CD14-positive monocyte (primary cell): ENCODE measurements around the gene TRAPPC1. TPM values are rescaled to one million over a fixed set of nuclear protein-coding genes. Genes with fewer than 3 reads are reported as not detected.

Source experiments
- DNase-seq, 3 donors: peaks; one replicate each; pipeline ENCODE4 v3.0.0-alpha.2; 2011 to 2022
- H2AFZ ChIP-seq: 2 replicates; pipeline ENCODE4 v1.6.0; 2012; ENCODE audit warnings: mild to moderate bottlenecking, low read depth, low read length, inconsistent platforms; ENCODE audit not compliant: insufficient read depth, poor library complexity, severe bottlenecking
- H3K27ac ChIP-seq, 2 donors: 1 replicate in 1 of 2; 2 replicates in 1 of 2; pipeline ENCODE4 v1.5.1; 2012 to 2013; ENCODE audit warnings: low read length in 2 of 2, control low read depth in 1 of 2, inconsistent platforms in 1 of 2, low read depth in 1 of 2, mild to moderate bottlenecking in 1 of 2
- H3K27me3 ChIP-seq, 2 donors: one replicate each; pipeline versions ENCODE4 v1.6.0 to v1.6.1; 2011 to 2013; ENCODE audit warnings: low read length in 2 of 2; ENCODE audit not compliant: control insufficient read depth in 2 of 2, insufficient read depth in 2 of 2
- H3K36me3 ChIP-seq, 2 donors: replicated peaks in 1 of 2; 1 replicate in 1 of 2; 2 replicates in 1 of 2; pipeline versions ENCODE4 v1.5.1 to v1.6.1; 2012 to 2013; ENCODE audit warnings: low read length in 2 of 2, control low read depth in 1 of 2, inconsistent platforms in 1 of 2, mild to moderate bottlenecking in 1 of 2; ENCODE audit not compliant: insufficient read depth in 2 of 2, control insufficient read depth in 1 of 2
- H3K4me1 ChIP-seq, 2 donors: 1 replicate in 1 of 2; 2 replicates in 1 of 2; pipeline versions ENCODE4 v1.5.1 to v1.6.1; 2012 to 2013; ENCODE audit warnings: low read length in 2 of 2, control low read depth in 1 of 2, inconsistent platforms in 1 of 2, mild to moderate bottlenecking in 1 of 2, moderate library complexity in 1 of 2; ENCODE audit not compliant: insufficient read depth in 2 of 2, control insufficient read depth in 1 of 2
- H3K4me2 ChIP-seq: replicated peaks from 2 replicates; pipeline ENCODE3; 2012; ENCODE audit warnings: low read length, moderate library complexity, mild to moderate bottlenecking; ENCODE audit not compliant: poor library complexity, severe bottlenecking; ENCODE audit errors: extremely low read depth
- H3K4me3 ChIP-seq, 3 experiments: fragments of 200-600 bp in 1 of 3; sonication (generic) in 1 of 3; replicated peaks in 1 of 3; 1 replicate in 2 of 3; 2 replicates in 1 of 3; pipeline ENCODE4 v1.5.1; 2011 to 2013; ENCODE audit warnings: low read length in 3 of 3, mild to moderate bottlenecking in 3 of 3, control low read depth in 2 of 3, low read depth in 2 of 3, inconsistent platforms in 1 of 3, moderate library complexity in 1 of 3
- H3K79me2 ChIP-seq: 2 replicates; pipeline ENCODE4 v1.6.0; 2012; ENCODE audit warnings: mild to moderate bottlenecking, control low read depth, inconsistent platforms, low read length, moderate library complexity; ENCODE audit not compliant: insufficient read depth
- H3K9ac ChIP-seq: 2 replicates; pipeline ENCODE4 v1.6.0; 2017; ENCODE audit warnings: low read length, mild to moderate bottlenecking; ENCODE audit not compliant: insufficient read depth, poor library complexity, severe bottlenecking
- H3K9me3 ChIP-seq, 2 donors: replicated peaks in 1 of 2; 1 replicate in 1 of 2; 2 replicates in 1 of 2; pipeline versions ENCODE4 v1.5.1 to v1.6.1; 2012 to 2013; ENCODE audit warnings: low read length in 2 of 2, control low read depth in 1 of 2; ENCODE audit not compliant: control insufficient read depth in 1 of 2, insufficient read depth in 1 of 2
- H4K20me1 ChIP-seq: 2 replicates; pipeline ENCODE4 v1.6.0; 2012; ENCODE audit warnings: mild to moderate bottlenecking, low read length, control low read depth, moderate library complexity; ENCODE audit not compliant: insufficient read depth
- H3K27ac Mint-ChIP-seq, 7 donors: one replicate each; pipeline ENCODE4 v1.8.0; 2020; ENCODE audit warnings: mild to moderate bottlenecking in 7 of 7, mixed read lengths in 7 of 7, moderate library complexity in 6 of 7, inconsistent platforms in 2 of 7
- H3K27me3 Mint-ChIP-seq, 3 donors: one replicate each; pipeline ENCODE4 v1.8.0; 2021 to 2022; ENCODE audit warnings: low read depth in 3 of 3, mild to moderate bottlenecking in 3 of 3, mixed read lengths in 3 of 3, moderate library complexity in 3 of 3, inconsistent platforms in 1 of 3
- H3K36me3 Mint-ChIP-seq, 2 donors: one replicate each; pipeline ENCODE4 v1.8.0; 2020; ENCODE audit warnings: mixed read lengths in 2 of 2, inconsistent platforms in 1 of 2, mild to moderate bottlenecking in 1 of 2
- H3K4me1 Mint-ChIP-seq: one replicate; pipeline ENCODE4 v1.8.0; 2020; ENCODE audit warnings: mild to moderate bottlenecking, mixed read lengths
- H3K4me3 Mint-ChIP-seq, 2 donors: one replicate each; pipeline ENCODE4 v1.8.0; 2020; ENCODE audit warnings: mild to moderate bottlenecking in 2 of 2, mixed read lengths in 2 of 2, moderate library complexity in 1 of 2
- H3K9me3 Mint-ChIP-seq, 7 donors: one replicate each; pipeline ENCODE4 v1.8.0; 2020 to 2022; ENCODE audit warnings: mixed read lengths in 7 of 7, mild to moderate bottlenecking in 6 of 7, moderate library complexity in 6 of 7, inconsistent platforms in 2 of 7
- WGBS: methylation state at CpG from one replicate; pipeline ENCODE4 v1.1.5; 2013; ENCODE audit warnings: missing lambda C conversion rate; ENCODE audit not compliant: insufficient coverage; 5-methylcytosine and 5-hydroxymethylcytosine counted together
- intact Hi-C, 2 donors: fragments of 100-400 bp; cut with micrococcal nuclease; formaldehyde crosslinking; loops; one replicate each; pipeline versions ENCODE4 v1.15.0 to v1.15.1; 2023
- polyA plus RNA-seq, 3 donors: library from polyadenylated mRNA; depleted of rRNA in 1 of 3; unstranded in 2 of 3; stranded (reverse) in 1 of 3; fragments of 300-500 nt in 2 of 3; fragments of >200 nt in 1 of 3; fragmentation: Illumina TruSeq in 2 of 3; gene quantifications; 1 replicate in 2 of 3; 2 replicates in 1 of 3; pipeline ENCODE4 v1.2.3, GENCODE V29; 2012 to 2021
- TF ChIP-seq, protein P1 (sequence below): fragments of 200-600 bp; IDR thresholded peaks from one replicate; pipeline ENCODE4 v1.8.0; 2022; ENCODE audit warnings: antibody characterized with exemption, mild to moderate bottlenecking

TRAPPC1 gene
- polyA plus RNA-seq, 3 donors: 172 to 266 (median 224) TPM

DNA sequence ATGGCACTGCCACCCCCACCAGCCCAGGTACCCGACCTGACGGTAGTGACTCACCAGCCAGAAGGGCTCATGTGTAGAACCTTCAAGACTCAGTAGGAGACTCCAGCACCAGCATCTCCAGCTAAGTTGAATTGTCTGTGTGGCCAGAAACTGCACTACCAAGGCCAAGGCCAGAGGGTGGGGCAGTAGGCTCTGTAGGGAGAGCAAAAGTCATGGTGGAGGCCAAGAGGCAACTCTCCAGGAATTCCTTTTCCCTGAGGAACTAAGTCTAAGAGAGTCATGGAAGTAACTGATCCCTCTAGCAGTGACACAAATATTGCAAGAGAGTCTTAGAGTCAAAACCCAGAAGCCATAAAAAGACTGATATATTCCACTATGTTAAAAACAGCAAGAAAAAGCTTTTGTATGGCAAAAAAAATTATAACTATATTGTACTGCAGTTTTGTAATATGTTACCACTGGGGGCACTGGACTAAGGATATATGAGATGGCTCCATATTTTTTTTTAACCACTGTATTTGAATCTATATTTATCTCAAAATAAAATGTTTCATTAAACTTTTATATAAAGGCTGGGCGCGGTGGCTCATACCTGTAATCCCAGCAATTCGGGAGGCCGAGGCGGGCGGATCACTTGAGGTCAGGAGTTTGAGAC, 40.5 kb upstream of the TRAPPC1 start:
- Histone ChIP-seq H3K4me2 (no peak overlapping the region), H3K9me3 (peaks cover 23 to 30% of the 10 kb centered on the region in 2 donors), H3K4me1 (peaks cover 14 to 22% of the 10 kb centered on the region in 2 donors), H4K20me1 (no peaks in the 10 kb centered on the region), H3K4me3 (no peak overlapping the region), H2AFZ (no peak overlapping the region), H3K79me2 (no peaks in the 10 kb centered on the region), H3K36me3 (no peaks in the 10 kb centered on the region), H3K27me3 (no peaks in the 10 kb centered on the region), H3K27ac (no peak overlapping the region), H3K9ac (no peak overlapping the region)
- H3K4me3 Mint-ChIP-seq: no peak overlapping the region
- H3K36me3 Mint-ChIP-seq: peaks cover 2 to 5% of the 10 kb centered on the region in 2 donors
- peaks cover 24% of the 10 kb centered on the region for H3K4me1 Mint-ChIP-seq
- TF ChIP-seq, protein P1, sequence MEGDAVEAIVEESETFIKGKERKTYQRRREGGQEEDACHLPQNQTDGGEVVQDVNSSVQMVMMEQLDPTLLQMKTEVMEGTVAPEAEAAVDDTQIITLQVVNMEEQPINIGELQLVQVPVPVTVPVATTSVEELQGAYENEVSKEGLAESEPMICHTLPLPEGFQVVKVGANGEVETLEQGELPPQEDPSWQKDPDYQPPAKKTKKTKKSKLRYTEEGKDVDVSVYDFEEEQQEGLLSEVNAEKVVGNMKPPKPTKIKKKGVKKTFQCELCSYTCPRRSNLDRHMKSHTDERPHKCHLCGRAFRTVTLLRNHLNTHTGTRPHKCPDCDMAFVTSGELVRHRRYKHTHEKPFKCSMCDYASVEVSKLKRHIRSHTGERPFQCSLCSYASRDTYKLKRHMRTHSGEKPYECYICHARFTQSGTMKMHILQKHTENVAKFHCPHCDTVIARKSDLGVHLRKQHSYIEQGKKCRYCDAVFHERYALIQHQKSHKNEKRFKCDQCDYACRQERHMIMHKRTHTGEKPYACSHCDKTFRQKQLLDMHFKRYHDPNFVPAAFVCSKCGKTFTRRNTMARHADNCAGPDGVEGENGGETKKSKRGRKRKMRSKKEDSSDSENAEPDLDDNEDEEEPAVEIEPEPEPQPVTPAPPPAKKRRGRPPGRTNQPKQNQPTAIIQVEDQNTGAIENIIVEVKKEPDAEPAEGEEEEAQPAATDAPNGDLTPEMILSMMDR: peak; percentile 21
- no peak overlapping the region for H3K27ac Mint-ChIP-seq
- WGBS: 100% methylated on average over 1 of the region's 8 CpGs
- DNase-seq: no peak
- peaks cover 14 to 39% (median 26%) of the 10 kb centered on the region in 7 donors for H3K9me3 Mint-ChIP-seq
- no peaks in the 10 kb centered on the region for H3K27me3 Mint-ChIP-seq
- intact Hi-C loops: no loop called here

DNA sequence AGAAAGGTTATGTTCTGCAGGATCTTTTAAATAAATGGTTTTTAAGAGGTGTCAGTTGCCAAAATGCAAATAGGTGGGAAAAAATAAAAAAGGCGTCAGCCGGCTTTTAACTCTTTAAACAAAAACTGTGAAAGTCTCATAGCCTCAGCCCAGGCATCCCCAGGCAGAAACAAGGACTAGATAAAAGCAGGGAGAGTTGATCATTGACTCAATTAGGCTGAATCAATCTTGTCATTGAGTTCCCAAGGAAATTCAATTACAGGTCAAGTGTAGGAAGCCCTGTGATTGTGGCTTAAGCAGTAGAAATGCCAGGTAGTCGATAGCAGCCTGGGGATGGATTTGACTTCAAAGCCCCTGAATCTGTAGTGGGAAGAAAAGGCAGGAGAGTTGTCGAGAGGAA, 39.9 kb upstream of the TRAPPC1 start:
- no peaks in the 10 kb centered on the region for H4K20me1 ChIP-seq
- TF ChIP-seq, protein P1: no peak
- DNase-seq: no peak
- no peaks in the 10 kb centered on the region for H3K79me2 ChIP-seq
- H2AFZ ChIP-seq: no peak overlapping the region
- H3K27me3 ChIP-seq: no peaks in the 10 kb centered on the region
- Mint-ChIP-seq H3K27me3 (no peaks in the 10 kb centered on the region), H3K9me3 (peaks cover 14 to 40% (median 26%) of the 10 kb centered on the region in 7 donors), H3K36me3 (peaks cover 2 to 5% of the 10 kb centered on the region in 2 donors), H3K27ac (no peak overlapping the region), H3K4me1 (peaks cover 27% of the 10 kb centered on the region), H3K4me3 (no peak overlapping the region)
- no peak overlapping the region for H3K9ac ChIP-seq
- intact Hi-C loops: no loop called here
- H3K36me3 ChIP-seq: no peaks in the 10 kb centered on the region
- no peak overlapping the region for H3K27ac ChIP-seq
- no peak overlapping the region for H3K4me3 ChIP-seq
- 96% methylated on average over 3 of the region's 4 CpGs for WGBS
- peaks cover 23 to 28% of the 10 kb centered on the region in 2 donors for H3K9me3 ChIP-seq
- no peak overlapping the region for H3K4me2 ChIP-seq
- H3K4me1 ChIP-seq: peaks cover 14 to 25% of the 10 kb centered on the region in 2 donors
